ENCODE measurements around the gene SAMD13.

GRCh38 chr1:84387480-84388163 lies 86.1 kb downstream of the SAMD13 start:
- TF ChIP-seq, protein P1, sequence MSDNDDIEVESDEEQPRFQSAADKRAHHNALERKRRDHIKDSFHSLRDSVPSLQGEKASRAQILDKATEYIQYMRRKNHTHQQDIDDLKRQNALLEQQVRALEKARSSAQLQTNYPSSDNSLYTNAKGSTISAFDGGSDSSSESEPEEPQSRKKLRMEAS (IDR thresholded peaks at IDR 0.05): no peak
- TF ChIP-seq, protein P2, sequence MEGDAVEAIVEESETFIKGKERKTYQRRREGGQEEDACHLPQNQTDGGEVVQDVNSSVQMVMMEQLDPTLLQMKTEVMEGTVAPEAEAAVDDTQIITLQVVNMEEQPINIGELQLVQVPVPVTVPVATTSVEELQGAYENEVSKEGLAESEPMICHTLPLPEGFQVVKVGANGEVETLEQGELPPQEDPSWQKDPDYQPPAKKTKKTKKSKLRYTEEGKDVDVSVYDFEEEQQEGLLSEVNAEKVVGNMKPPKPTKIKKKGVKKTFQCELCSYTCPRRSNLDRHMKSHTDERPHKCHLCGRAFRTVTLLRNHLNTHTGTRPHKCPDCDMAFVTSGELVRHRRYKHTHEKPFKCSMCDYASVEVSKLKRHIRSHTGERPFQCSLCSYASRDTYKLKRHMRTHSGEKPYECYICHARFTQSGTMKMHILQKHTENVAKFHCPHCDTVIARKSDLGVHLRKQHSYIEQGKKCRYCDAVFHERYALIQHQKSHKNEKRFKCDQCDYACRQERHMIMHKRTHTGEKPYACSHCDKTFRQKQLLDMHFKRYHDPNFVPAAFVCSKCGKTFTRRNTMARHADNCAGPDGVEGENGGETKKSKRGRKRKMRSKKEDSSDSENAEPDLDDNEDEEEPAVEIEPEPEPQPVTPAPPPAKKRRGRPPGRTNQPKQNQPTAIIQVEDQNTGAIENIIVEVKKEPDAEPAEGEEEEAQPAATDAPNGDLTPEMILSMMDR (IDR thresholded peaks at IDR 0.05; ENCODE audit: control extremely low read depth in 1 of 3, insufficient read depth in 1 of 3, low read depth in 1 of 3, low read length in 3 of 3): peak in 2 of 3 experiments; percentile 24 to 42; a peak in 2 of 4 replicates
- TF ChIP-seq EZH2 (IDR thresholded peaks at IDR 0.05; ENCODE audit: low read depth, low read length, severe bottlenecking): no peak
